ENCODE measurements around the gene NANP.
"Not testable (repeated sequence)": the region's sequence is repeated elsewhere in the genome, so short reads cannot be mapped to it uniquely, and the experiment has no call there.

NANP gene

GRCh38 chr20:25626779-25627178 lies 3.0 kb upstream of the NANP start:
- Mint-ChIP-seq H3K4me1 (ENCODE audit: low read depth) (peaks cover 24% of the 10 kb centered on the region), H3K36me3 (ENCODE audit: low read depth) (peaks cover 19% of the 10 kb centered on the region), H3K27me3 (no peaks in the 10 kb centered on the region), H3K27ac (no peak overlapping the region), H3K9me3 (peaks cover 10% of the 10 kb centered on the region), H3K4me3 (no peak overlapping the region)
- intact Hi-C loops (cut with micrococcal nuclease) = loop anchor here (10.0 kb wide), 1 partner anchor 1982 kb away; no protein-coding TSS in a partner anchor

GRCh38 chr20:25624500-25624939 lies 706 bp upstream of the NANP start:
- peak overlapping the region; percentile 92 for H3K27ac Mint-ChIP-seq
- peaks cover 36% of the 10 kb centered on the region for H3K4me1 Mint-ChIP-seq (ENCODE audit: low read depth)
- intact Hi-C loops (cut with micrococcal nuclease) = loop anchor here (1.0 to 10.0 kb wide), 5 partner anchors 72 to 1980 kb away; partner anchors contain the start of genes APMAP and ZNF337
- peaks cover 10% of the 10 kb centered on the region for H3K9me3 Mint-ChIP-seq
- peaks cover 19% of the 10 kb centered on the region for H3K36me3 Mint-ChIP-seq (ENCODE audit: low read depth)
- peak overlapping the region; percentile 83 for H3K4me3 Mint-ChIP-seq
- no peaks in the 10 kb centered on the region for H3K27me3 Mint-ChIP-seq

DNA sequence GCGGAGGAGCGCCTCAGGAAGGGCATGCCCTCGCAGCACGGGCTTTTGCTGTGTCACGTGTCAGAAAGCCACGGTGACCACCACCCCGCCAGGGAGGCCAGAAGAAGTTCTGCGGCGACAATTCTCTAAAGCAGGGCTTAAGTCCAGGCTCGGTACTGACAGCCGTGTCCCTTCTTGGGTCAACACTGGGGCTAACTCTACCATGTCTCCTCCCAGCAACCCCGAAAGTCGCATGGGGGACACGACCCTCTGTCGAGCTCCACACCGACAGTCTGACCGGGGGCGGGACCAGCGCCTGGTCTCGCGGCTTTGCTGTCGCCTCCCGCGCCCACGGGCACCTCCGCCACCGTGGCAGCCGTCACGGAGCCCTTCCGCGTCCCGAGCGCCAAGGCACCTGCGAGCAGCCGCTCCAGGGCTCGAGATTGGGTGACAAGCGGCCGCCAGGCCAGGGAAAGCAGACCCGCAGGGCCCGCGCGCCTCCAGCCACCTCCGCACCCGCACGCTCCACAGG lies 534 bp downstream of the NANP start:
- Mint-ChIP-seq H3K36me3 (ENCODE audit: low read depth) (peaks cover 26% of the 10 kb centered on the region), H3K27me3 (no peaks in the 10 kb centered on the region), H3K4me1 (ENCODE audit: low read depth) (peaks cover 40% of the 10 kb centered on the region), H3K9me3 (peaks cover 8% of the 10 kb centered on the region), H3K4me3 (peak overlapping the region; percentile 83), H3K27ac (peak overlapping the region; percentile 92)
- intact Hi-C loops (cut with micrococcal nuclease) = loop anchor here (5.0 to 10.0 kb wide), 4 partner anchors 226 to 1978 kb away; partner anchors contain the start of gene APMAP

GRCh38 chr20:25622450-25623224 lies 1.2 kb downstream of the NANP start:
- Mint-ChIP-seq H3K27ac (peak overlapping the region; percentile 92), H3K27me3 (no peaks in the 10 kb centered on the region), H3K4me1 (ENCODE audit: low read depth) (peaks cover 46% of the 10 kb centered on the region), H3K36me3 (ENCODE audit: low read depth) (peaks cover 32% of the 10 kb centered on the region), H3K9me3 (peaks cover 2% of the 10 kb centered on the region), H3K4me3 (peak overlapping the region; percentile 83)
- intact Hi-C loops (cut with micrococcal nuclease) = loop anchor here (5.0 to 10.0 kb wide), 4 partner anchors 225 to 1978 kb away; partner anchors contain the start of gene APMAP

DNA sequence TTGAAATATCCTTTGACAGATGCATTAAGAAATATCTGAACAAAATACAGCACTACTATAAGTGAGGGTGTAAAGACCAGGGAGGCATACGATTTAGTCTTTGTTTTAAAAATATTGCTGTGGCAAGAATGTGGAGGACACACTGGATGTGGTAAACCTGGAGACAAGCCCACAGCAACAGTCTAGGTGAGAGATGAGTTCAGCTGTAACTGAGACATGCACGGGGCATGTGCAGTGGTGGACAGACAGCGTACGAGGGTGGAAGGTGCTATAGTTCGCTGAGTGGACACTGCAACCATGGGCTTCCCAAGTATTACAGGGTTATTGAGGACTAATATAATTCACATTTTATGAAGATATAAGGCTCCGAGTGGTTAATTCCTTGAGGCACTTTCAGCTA lies 1.8 kb downstream of the NANP start:
- intact Hi-C loops (cut with micrococcal nuclease) = loop anchor here (5.0 to 10.0 kb wide), 4 partner anchors 225 to 1977 kb away; partner anchors contain the start of gene APMAP
- Mint-ChIP-seq H3K36me3 (ENCODE audit: low read depth) (peaks cover 35% of the 10 kb centered on the region), H3K4me3 (peak overlapping the region; percentile 83), H3K27ac (no peak overlapping the region), H3K9me3 (no peaks in the 10 kb centered on the region), H3K27me3 (no peaks in the 10 kb centered on the region), H3K4me1 (ENCODE audit: low read depth) (peaks cover 46% of the 10 kb centered on the region)

GRCh38 chr20:25619514-25619913 lies 4.3 kb downstream of the NANP start:
- Mint-ChIP-seq H3K4me3 (no peak overlapping the region), H3K4me1 (ENCODE audit: low read depth) (peaks cover 45% of the 10 kb centered on the region), H3K36me3 (ENCODE audit: low read depth) (peaks cover 54% of the 10 kb centered on the region), H3K27ac (no peak overlapping the region), H3K9me3 (no peaks in the 10 kb centered on the region), H3K27me3 (no peaks in the 10 kb centered on the region)
- intact Hi-C loops (cut with micrococcal nuclease) = no loop called here

DNA sequence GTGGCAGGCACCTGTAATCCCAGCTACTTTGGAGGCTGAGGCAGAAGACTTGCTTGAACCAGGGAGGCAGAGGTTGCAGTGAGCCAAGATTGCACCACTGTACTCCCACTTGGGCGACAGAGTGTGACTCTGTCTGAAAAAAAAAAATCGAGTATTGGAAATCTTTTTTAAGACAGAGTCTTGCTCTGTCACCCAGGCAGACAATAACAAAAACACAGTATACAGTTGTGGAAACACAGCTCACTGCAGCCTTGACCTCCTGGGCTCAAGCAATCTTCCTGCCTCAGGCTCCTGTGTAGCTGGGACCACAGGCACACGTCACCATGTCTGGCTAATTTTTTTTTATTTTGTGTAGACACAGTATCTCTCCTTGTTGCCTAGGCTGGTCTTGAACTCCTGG lies 15.0 kb downstream of the NANP start:
- intact Hi-C loops (cut with micrococcal nuclease) = no loop called here

DNA sequence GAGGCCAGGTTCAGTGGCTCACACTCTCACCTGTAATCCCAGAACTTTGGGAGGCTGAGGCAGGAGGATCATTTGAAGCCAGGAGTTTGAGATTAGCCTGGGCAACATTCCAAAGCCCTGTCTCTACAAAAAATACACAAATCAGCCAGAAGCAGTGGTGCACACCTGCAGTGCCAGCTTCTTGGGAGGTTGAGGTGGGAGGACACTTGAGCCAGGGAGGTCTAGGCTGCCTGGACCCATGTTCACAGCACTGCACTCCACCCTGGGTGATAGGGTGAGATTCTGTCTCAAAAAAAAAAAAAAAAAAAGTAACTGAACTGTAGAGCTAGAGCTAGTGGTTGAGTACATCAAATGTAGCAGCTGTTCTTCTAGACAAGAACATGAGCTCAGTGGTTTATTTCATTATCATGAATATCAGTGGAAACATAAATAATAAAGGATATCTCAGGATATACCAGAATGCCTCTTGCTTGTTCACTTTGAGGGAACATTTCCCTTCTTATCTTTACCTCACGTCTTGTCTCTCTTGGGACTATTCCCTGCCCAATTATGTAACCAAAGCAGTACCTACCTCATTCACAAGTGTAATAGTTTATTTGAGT lies 17.6 kb downstream of the NANP start:
- Mint-ChIP-seq H3K4me3 (no peak overlapping the region), H3K27ac (no peak overlapping the region)
- intact Hi-C loops (cut with micrococcal nuclease) = no loop called here

More for the DNA sequence above, 15.0 kb downstream of the NANP start:
- Mint-ChIP-seq H3K27ac (no peak overlapping the region), H3K9me3 (no peaks in the 10 kb centered on the region), H3K4me3 (no peak overlapping the region), H3K27me3 (no peaks in the 10 kb centered on the region), H3K4me1 (ENCODE audit: low read depth) (no peaks in the 10 kb centered on the region), H3K36me3 (ENCODE audit: low read depth) (peaks cover 27% of the 10 kb centered on the region)

GRCh38 chr20:25605148-25605547 lies 18.7 kb downstream of the NANP start:
- peaks cover 6% of the 10 kb centered on the region for H3K36me3 Mint-ChIP-seq (ENCODE audit: low read depth)
- H3K27ac Mint-ChIP-seq = no peak overlapping the region
- intact Hi-C loops (cut with micrococcal nuclease) = no loop called here
- no peaks in the 10 kb centered on the region for H3K27me3 Mint-ChIP-seq
- no peak overlapping the region for H3K4me3 Mint-ChIP-seq
- no peaks in the 10 kb centered on the region for H3K4me1 Mint-ChIP-seq (ENCODE audit: low read depth)
- peaks cover 11% of the 10 kb centered on the region for H3K9me3 Mint-ChIP-seq

More for the DNA sequence above, 17.6 kb downstream of the NANP start:
- H3K36me3 Mint-ChIP-seq (ENCODE audit: low read depth) = peaks cover 6% of the 10 kb centered on the region
- no peaks in the 10 kb centered on the region for H3K4me1 Mint-ChIP-seq (ENCODE audit: low read depth)
- no peaks in the 10 kb centered on the region for H3K27me3 Mint-ChIP-seq
- H3K9me3 Mint-ChIP-seq = peaks cover 10% of the 10 kb centered on the region

DNA sequence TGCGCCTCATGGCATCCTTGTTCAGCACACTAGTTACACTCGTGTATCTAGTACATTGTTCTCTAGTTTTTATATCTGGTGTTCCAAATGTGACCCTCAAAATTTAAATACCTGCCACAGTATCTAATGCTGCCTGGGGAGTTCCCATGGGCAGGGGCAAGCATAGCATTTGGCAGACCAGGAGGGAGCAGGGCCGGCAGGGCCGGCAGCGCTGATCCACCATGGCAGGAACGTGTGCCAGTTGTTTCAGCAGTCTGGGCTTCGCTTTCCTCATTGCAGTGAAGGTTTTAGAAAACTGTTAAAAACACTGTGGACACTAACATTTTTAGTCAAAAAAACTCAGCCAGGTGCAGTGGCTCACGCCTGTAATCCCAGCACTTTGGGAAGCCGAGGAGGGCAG lies 19.2 kb downstream of the NANP start:
- H3K9me3 Mint-ChIP-seq = peaks cover 11% of the 10 kb centered on the region
- no peaks in the 10 kb centered on the region for H3K4me1 Mint-ChIP-seq (ENCODE audit: low read depth)
- no peak overlapping the region for H3K27ac Mint-ChIP-seq
- no peak overlapping the region for H3K4me3 Mint-ChIP-seq
- H3K36me3 Mint-ChIP-seq (ENCODE audit: low read depth) = peaks cover 1% of the 10 kb centered on the region
- H3K27me3 Mint-ChIP-seq = no peaks in the 10 kb centered on the region
- intact Hi-C loops (cut with micrococcal nuclease) = no loop called here

- H3K4me3 Mint-ChIP-seq; H3K4me1 Mint-ChIP-seq (ENCODE audit: low read depth); H3K36me3 Mint-ChIP-seq (ENCODE audit: low read depth); H3K27ac Mint-ChIP-seq; H3K27me3 Mint-ChIP-seq; intact Hi-C loops (cut with micrococcal nuclease): not testable (repeated sequence)
- peaks cover 11% of the 10 kb centered on the region for H3K9me3 Mint-ChIP-seq
These were observed 20.9 kb downstream of the NANP start for GRCh38 chr20:25602914-25603309.

GRCh38 chr20:25602191-25602913 lies 21.5 kb downstream of the NANP start:
- H3K9me3 Mint-ChIP-seq = peaks cover 11% of the 10 kb centered on the region
- H3K4me3 Mint-ChIP-seq; H3K27me3 Mint-ChIP-seq; H3K4me1 Mint-ChIP-seq (ENCODE audit: low read depth); intact Hi-C loops (cut with micrococcal nuclease); H3K36me3 Mint-ChIP-seq (ENCODE audit: low read depth); H3K27ac Mint-ChIP-seq: not testable (repeated sequence)

DNA sequence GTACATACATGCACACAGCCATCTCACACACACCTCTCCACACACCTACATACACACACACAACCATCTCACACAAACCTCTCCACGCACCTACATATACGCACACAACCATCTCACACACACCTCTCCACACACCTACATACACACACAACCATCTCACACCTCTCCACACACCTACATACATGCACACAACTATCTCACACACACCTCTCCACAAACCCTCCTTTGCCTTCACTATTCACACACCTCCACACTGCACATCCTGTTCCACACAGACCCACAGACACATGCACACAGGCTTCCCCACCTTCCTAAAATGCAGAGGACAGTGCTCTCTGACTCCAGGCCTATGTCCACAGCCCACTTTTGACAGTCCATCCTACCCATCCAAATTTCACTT lies 22.2 kb downstream of the NANP start:
- H3K27ac Mint-ChIP-seq = no peak overlapping the region
- no peak overlapping the region for H3K4me3 Mint-ChIP-seq
- no peaks in the 10 kb centered on the region for H3K36me3 Mint-ChIP-seq (ENCODE audit: low read depth)
- no peaks in the 10 kb centered on the region for H3K4me1 Mint-ChIP-seq (ENCODE audit: low read depth)
- peaks cover 2% of the 10 kb centered on the region for H3K27me3 Mint-ChIP-seq
- intact Hi-C loops (cut with micrococcal nuclease) = no loop called here
- H3K9me3 Mint-ChIP-seq = peaks cover 11% of the 10 kb centered on the region

- no peaks in the 10 kb centered on the region for H3K4me1 Mint-ChIP-seq (ENCODE audit: low read depth)
These were observed 23.2 kb downstream of the NANP start for GRCh38 chr20:25600632-25601031.

More at GRCh38 chr20:25600632-25601031, 23.2 kb downstream of the NANP start:
- no peaks in the 10 kb centered on the region for H3K36me3 Mint-ChIP-seq (ENCODE audit: low read depth)
- H3K4me3 Mint-ChIP-seq = no peak overlapping the region
- no peak overlapping the region for H3K27ac Mint-ChIP-seq
- H3K9me3 Mint-ChIP-seq = peaks cover 11% of the 10 kb centered on the region
- H3K27me3 Mint-ChIP-seq = peaks cover 2% of the 10 kb centered on the region
- intact Hi-C loops (cut with micrococcal nuclease) = no loop called here

All from dendritic cell treated with granulocyte-macrophage colony-stimulating factor and Interleukin-4, amounts not matched to agents 40 ng/mL and 50 ng/mL, for 4 days (primary cell).